Erythroblast (primary cell): ENCODE data around the gene BMPR2.

Source experiments
- GATA1 ChIP-seq: IDR thresholded peaks from 2 replicates; pipeline ENCODE4 v1.6.1; 2011; ENCODE audit warnings: low read depth, mild to moderate bottlenecking, control low read depth, low read length, moderate library complexity
- POLR2A ChIP-seq: IDR thresholded peaks from 2 replicates; pipeline ENCODE4 v1.6.1; 2011; ENCODE audit warnings: mild to moderate bottlenecking, low read length

DNA sequence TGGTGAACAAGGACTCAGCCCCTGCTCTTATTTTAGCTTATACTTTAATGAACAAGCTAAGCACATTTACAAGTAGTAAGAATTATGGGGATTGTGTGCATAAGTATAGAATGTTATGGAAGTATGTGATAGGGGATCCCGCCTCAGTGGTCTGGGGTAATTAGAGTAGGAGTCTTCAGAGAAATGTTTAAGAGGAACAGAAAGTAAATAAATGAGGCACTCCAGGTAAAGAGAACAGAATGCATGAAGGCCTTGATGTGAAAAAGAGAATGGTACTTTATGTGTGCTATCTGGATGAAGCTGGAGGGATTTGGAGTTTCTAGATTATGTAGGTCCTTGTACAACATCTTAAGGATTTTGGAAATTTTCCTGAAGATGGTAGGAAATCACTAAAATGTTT, 76.6 kb downstream of the BMPR2 start:
- TF ChIP-seq POLR2A (no peak), GATA1 (no peak)
